Cardiac ventricle fibroblast (primary cell): ENCODE results near the gene ZNF749. TPM values are rescaled to one million over a fixed set of nuclear protein-coding genes. Genes with fewer than 3 reads are reported as not detected.

ENCODE experiments used
- total RNA-seq: library from RNA; depleted of rRNA; stranded (reverse); fragments of >200 nt; gene quantifications from 2 replicates; pipeline ENCODE4 v1.2.3, GENCODE V29; 2015

The ZNF749 gene
- total RNA-seq: 4.1 and 4.6 TPM in 2 replicates

DNA sequence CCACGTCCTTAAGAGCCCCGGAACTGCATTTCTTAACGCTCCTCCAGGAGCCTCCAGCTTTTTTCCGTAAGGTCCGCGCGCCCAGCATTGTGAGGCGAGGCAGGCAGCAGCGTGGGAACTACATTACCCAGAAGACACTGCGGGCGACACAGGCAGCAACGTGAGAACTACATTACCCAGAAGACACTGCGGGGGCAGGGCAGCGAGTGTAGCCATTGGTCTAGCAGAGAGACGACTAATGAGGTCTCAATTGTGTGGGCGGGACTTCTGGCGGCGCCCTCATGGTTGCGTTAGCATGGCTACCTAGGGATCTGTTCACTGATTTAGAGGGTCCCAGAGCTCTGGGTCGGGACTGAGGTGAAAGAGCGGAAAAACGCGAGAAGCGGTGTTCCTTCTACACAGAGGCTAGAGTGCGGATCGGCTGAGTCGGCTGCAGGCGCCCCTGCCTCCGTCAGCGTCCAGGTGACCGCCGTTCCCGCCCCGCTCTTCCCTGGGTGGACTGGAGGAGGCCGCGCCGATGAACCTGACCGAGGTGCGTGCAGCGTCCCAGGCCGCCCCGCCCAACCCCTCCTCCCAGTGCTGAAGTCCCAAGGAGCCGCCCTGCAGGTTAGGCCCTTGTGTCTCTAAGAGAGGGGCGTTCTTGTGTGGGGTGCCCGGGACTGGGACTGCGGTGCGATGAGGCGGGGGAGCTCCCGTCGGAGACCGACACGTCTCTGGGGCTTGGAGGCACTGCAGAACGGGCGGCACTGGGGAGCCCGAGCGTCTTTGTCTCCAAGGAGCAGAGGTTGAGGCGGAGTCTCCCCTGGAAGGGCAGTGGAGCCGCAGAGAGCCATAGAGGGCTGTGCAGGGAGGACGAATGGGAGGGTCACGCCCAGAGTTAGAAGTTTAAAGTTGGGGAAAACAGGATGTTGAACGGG lies at the start of gene ZNF749:
ZNF749 (plus strand) TSS at position 264 of the 917 bp plus-strand sequence; CDS start at position 518, 254 bp downstream.

GRCh38 chr19:57389730-57390598 lies 45.2 kb upstream of the ZNF749 start, which contains the start of gene ZNF548:
Gene ZNF548, plus strand, starts transcription at chr19:57389854. Its CDS starts 246 bp downstream, at chr19:57390100.

GRCh38 chr19:57410877-57411671 lies 24.1 kb upstream of the ZNF749 start, which contains the start of gene ZNF17:
Gene ZNF17, plus strand, starts transcription at chr19:57411161. Its CDS starts 2,455 bp downstream, at chr19:57413616.

DNA sequence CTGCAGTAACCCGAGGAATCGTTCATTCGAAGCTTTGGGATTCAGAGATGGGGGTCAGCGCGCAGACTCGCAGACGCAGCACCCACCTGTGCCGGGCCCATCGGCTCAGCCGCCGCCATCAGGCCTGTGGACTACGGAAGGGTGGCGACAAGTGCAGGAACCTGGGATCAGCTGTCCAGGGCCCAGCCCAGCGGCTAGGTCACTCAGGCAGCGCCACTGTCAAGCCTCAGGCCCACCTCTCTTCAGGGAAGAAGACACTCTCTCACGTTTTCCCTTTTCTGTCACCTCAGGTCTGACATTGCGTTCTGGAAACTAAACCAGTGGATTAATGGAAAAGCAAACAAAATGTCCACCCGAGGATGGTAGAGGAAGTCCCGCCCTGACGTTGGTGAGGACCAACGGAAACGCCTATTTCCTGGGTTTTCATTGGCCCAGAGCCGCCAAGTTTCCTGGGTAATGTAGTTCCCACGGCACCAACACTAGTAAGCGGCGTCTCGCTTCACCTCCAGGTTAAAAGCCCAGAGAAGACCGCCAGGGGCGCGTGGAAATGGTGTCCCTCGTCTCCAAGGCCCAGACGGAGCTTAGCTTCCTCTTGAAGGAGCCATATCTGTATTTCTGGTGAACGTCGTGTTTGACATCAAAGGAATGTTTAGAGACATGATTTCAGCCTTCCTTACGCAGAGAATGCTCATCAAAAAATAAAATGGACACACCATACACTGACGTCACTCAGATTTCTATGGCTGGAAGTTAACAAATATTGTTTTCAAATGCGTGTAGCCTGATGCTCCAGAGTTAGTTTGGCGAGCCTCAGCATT lies 42.3 kb downstream of the ZNF749 start, which contains the start of gene ZNF772:
ZNF772 (minus strand) TSS at position 376 of the 818 bp plus-strand sequence; CDS start at position 119, 257 bp downstream.

DNA sequence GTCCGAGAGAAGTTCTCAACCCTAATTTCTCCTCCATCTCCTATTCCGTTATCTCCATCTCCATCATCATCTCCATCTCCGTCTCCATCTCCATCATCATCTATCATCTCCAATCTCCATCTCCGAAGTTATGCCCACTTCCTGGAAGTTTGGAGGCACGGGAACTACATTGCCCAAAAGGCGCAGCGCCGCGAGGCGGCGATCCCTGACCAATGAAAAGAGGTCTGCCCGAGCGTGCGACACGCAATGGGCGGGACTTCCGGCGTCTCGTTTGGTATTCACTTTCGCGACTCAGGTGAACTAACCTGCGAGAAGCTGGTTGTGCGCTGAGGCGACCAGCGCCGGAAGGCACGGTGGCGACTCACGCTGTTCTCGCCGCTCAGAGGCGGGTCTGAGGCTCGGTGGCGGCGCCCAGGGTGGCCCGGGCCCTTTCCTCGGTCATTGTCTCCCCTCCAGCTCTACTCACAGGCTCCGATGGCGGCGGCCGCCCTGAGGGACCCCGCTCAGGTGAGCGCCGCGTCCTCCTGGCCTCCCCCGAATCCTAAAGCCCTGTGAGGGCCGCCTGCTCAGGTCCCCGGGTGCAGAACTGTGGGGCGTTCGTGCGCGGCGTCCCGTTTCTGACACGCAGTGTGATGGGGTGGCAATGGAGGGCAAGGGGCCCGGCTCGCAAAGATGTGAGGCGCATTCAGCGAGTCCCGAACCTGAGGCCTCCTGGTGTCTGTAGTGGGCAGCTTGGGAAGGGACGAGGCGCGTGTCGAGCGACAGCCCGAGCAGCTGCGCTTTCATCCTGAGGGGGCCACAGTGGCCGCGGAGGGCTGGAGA lies 52.6 kb downstream of the ZNF749 start, which contains the start of gene ZNF419:
ZNF419 (plus strand) TSS at position 274 of the 822 bp plus-strand sequence; CDS start at position 475, 201 bp downstream.

Other genes starting within 250 kb of the ZNF749 start
- 24.2 and 31.3 TPM in 2 replicates for gene ZNF264, start 243.8 kb upstream of the ZNF749 start, total RNA-seq
- 0.62 and 1.3 TPM in 2 replicates for gene AURKC, start 204.3 kb upstream of the ZNF749 start, total RNA-seq
- gene ZNF805, start 194.7 kb upstream of the ZNF749 start, total RNA-seq: 14.4 and 14.5 TPM in 2 replicates
- gene ZNF460, start 154.8 kb upstream of the ZNF749 start, total RNA-seq: 43.2 and 46.7 TPM in 2 replicates
- gene ZNF543, start 114.9 kb upstream of the ZNF749 start, total RNA-seq: 5.6 and 5.9 TPM in 2 replicates
- 5.7 and 7.4 TPM in 2 replicates for gene ZNF304, start 84.1 kb upstream of the ZNF749 start, total RNA-seq
- gene TRAPPC2B, start 71.8 kb upstream of the ZNF749 start, total RNA-seq: 10.2 and 20.4 TPM in 2 replicates
- gene ZNF547, start 71.8 kb upstream of the ZNF749 start, total RNA-seq: 1.6 and 7.7 TPM in 2 replicates
- 13.2 and 16.8 TPM in 2 replicates for gene ZNF548, start 45.5 kb upstream of the ZNF749 start, total RNA-seq
- 4.2 and 5.2 TPM in 2 replicates for gene ZNF17, start 24.2 kb upstream of the ZNF749 start, total RNA-seq
- gene VN1R1, start 21.8 kb downstream of the ZNF749 start, total RNA-seq: 0.29 and 1.1 TPM in 2 replicates
- gene ZNF772, start 42.2 kb downstream of the ZNF749 start, total RNA-seq: 12.9 and 14.2 TPM in 2 replicates
- 8.7 and 16.9 TPM in 2 replicates for gene ZNF419, start 52.4 kb downstream of the ZNF749 start, total RNA-seq
- gene ZNF773, start 64.6 kb downstream of the ZNF749 start, total RNA-seq: 11.2 and 16.2 TPM in 2 replicates
- gene ZNF549, start 92.0 kb downstream of the ZNF749 start, total RNA-seq: 2.5 and 5.0 TPM in 2 replicates
- 6.6 and 9.3 TPM in 2 replicates for gene ZNF550, start 124.5 kb downstream of the ZNF749 start, total RNA-seq
- gene ZNF416, start 143.6 kb downstream of the ZNF749 start, total RNA-seq: 2.5 and 2.6 TPM in 2 replicates
- 3.9 and 9.7 TPM in 2 replicates for gene ZIK1, start 148.8 kb downstream of the ZNF749 start, total RNA-seq
- 1.5 and 1.7 TPM in 2 replicates for gene ZNF530, start 164.6 kb downstream of the ZNF749 start, total RNA-seq
- 16.2 and 34.6 TPM in 2 replicates for gene ZNF134, start 178.9 kb downstream of the ZNF749 start, total RNA-seq
- gene ZNF211, start 197.8 kb downstream of the ZNF749 start, total RNA-seq: 4.4 and 4.5 TPM in 2 replicates
- not detected in 2 replicates for gene ZSCAN4, start 233.6 kb downstream of the ZNF749 start, total RNA-seq
- 5.1 and 5.9 TPM in 2 replicates for gene ZNF551, start 246.7 kb downstream of the ZNF749 start, total RNA-seq